Measurements from ENCODE around the gene H6PD. TPM values are rescaled to one million over a fixed set of nuclear protein-coding genes. Genes with fewer than 3 reads are reported as not detected.
"Not testable (repeated sequence)": the region's sequence is repeated elsewhere in the genome, so short reads cannot be mapped to it uniquely, and the experiment has no call there.

The H6PD gene
- total RNA-seq, 1 donor from 2014 or later: 23.9 TPM

DNA sequence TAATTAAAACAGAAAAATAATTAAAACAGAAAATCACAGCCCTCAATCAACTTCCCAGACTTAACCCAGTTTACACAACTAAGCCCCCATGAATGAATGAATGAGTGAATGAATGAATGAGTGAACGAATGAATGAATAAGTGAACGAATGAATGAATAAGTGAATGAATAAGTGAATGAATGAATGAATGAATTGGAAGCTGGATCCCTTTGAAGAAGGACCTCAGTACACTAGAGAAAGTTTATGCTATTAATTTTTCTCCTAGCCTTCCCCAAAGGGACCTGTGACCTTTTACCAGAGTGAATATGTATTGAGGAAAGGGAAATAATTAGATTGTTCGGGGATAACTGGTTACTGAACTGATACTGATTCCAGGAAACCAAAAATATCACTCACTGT is 63.7 kb downstream of the H6PD start:
- Mint-ChIP-seq H3K4me1 (peaks cover 5% of the 10 kb centered on the region), H3K27ac (ENCODE audit: unreplicated experiment) (no peak overlapping the region), H3K27me3 (ENCODE audit: low read depth) (peaks cover 14% of the 10 kb centered on the region), H3K9me3 (no peaks in the 10 kb centered on the region), H3K36me3 (ENCODE audit: low read depth) (no peaks in the 10 kb centered on the region), H3K4me3 (no peak overlapping the region)
- TF ChIP-seq, protein P1, sequence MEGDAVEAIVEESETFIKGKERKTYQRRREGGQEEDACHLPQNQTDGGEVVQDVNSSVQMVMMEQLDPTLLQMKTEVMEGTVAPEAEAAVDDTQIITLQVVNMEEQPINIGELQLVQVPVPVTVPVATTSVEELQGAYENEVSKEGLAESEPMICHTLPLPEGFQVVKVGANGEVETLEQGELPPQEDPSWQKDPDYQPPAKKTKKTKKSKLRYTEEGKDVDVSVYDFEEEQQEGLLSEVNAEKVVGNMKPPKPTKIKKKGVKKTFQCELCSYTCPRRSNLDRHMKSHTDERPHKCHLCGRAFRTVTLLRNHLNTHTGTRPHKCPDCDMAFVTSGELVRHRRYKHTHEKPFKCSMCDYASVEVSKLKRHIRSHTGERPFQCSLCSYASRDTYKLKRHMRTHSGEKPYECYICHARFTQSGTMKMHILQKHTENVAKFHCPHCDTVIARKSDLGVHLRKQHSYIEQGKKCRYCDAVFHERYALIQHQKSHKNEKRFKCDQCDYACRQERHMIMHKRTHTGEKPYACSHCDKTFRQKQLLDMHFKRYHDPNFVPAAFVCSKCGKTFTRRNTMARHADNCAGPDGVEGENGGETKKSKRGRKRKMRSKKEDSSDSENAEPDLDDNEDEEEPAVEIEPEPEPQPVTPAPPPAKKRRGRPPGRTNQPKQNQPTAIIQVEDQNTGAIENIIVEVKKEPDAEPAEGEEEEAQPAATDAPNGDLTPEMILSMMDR (conservative IDR thresholded peaks at IDR 0.05): no peak
- DNase-seq (ENCODE audit: low read depth, low spot score): no peak

DNA sequence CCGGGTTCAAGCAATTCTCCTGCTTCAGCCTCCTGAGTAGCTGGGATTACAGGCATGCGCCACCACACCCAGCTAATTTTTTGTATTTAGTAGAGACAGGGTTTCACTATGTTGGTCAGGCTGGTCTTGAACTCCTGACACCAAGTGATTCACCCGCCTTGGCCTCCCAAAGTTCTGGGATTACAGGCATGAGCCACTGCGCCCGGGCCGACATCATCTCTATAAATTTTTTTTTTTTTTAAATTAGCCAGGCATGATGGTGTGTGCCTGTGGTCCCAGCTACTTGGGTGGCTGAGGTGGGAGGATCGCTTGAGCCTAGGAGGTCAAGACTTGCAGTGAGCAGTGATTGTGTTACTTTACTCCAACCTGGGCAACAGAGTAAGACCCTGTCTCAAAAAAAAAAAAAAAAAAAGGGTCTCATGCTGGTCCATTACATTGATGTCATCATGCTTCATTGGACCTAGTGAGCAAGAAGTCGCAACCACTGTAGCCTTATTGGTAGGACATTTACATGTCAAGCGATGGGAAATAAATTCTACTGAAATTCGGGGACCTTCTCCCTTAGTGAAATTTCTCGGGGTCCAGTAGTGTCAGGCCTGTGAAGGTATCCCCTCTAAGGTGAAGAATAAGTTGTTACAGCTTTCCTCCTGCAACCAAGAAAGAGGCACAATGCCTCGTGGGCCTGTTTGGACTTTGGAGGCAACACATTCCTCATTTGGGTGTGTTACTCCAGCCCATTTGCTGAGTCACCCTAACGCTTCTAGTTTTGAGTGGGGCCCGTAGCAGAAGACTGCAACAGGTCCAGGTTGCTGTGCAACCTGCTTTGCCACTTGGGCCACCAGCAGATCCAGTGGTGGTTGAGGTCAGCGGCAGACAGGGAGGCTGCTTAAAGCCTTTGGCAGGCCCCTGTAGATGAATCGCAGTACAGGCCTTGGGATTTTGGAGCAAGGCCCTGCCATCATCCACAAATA is 65.3 kb downstream of the H6PD start:
- H3K36me3 Mint-ChIP-seq (ENCODE audit: low read depth); H3K4me1 Mint-ChIP-seq; H3K27ac Mint-ChIP-seq (ENCODE audit: unreplicated experiment); DNase-seq (ENCODE audit: low read depth, low spot score); H3K4me3 Mint-ChIP-seq; H3K9me3 Mint-ChIP-seq: not testable (repeated sequence)
- H3K27me3 Mint-ChIP-seq (ENCODE audit: low read depth): peaks cover 14% of the 10 kb centered on the region

DNA sequence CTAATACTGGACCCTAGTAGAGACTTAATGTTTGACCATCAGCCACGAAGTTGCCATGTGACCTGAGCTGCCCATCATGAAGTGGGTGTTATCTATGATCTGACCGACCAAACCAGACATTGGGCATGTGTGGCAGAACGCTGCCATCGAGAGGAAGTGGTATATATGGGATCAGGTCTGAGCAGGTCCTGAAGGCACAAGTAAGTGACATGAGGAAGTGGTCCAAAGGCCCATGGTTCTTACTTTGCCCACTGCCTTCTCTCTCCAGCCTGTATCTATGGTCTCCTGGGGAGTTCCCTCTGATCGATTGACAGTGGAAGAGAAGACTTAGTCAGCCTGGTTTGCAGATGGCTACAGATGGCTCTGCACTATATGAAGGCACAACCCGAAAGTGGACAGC is 66.0 kb downstream of the H6PD start:
- peak overlapping the region; percentile 38 for H3K27ac Mint-ChIP-seq (ENCODE audit: unreplicated experiment)
- peaks cover 7% of the 10 kb centered on the region for H3K27me3 Mint-ChIP-seq (ENCODE audit: low read depth)
- TF ChIP-seq, protein P1 (conservative IDR thresholded peaks at IDR 0.05): no peak
- peaks cover 5% of the 10 kb centered on the region for H3K4me1 Mint-ChIP-seq
- no peak overlapping the region for H3K4me3 Mint-ChIP-seq
- H3K36me3 Mint-ChIP-seq (ENCODE audit: low read depth): no peaks in the 10 kb centered on the region
- H3K9me3 Mint-ChIP-seq: no peaks in the 10 kb centered on the region
- DNase-seq (ENCODE audit: low read depth, low spot score): no peak

DNA sequence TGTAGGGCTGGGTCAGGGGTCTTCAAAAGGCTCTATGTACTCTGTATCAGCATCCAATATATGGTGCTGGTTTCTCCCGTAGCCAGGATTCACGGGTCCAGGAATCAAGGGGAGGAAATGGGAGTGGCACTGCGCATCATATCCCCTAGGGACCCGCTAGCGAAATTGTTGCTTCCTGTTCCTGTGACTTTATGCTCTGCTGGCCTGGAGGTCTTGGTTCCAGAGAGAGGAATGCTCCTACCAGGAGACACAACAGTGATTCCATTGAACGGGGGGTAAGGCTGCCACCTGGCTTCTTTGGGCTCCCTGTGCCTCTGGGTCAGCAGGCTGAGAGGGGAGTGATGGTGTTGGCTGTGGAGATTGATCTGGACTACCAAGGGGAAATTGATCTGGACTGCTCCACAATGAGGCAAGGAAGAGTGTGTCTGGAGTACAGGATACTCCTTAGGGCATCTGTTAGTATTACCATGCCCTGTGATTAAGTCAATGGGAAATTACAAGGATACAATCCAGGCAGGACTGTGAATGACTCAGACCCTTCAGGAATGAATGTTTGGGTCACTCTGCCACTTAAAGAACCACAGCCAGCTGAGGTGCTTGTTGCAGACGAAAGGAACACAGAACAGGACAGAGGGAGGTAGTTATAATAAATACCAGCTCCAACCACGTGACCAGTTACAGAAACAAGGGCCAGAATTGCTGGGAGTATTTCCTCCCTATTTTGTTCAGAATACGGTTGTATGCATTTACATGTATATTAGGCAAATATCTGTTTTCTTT is 68.4 kb downstream of the H6PD start:
- no peak for DNase-seq (ENCODE audit: low read depth, low spot score)

DNA sequence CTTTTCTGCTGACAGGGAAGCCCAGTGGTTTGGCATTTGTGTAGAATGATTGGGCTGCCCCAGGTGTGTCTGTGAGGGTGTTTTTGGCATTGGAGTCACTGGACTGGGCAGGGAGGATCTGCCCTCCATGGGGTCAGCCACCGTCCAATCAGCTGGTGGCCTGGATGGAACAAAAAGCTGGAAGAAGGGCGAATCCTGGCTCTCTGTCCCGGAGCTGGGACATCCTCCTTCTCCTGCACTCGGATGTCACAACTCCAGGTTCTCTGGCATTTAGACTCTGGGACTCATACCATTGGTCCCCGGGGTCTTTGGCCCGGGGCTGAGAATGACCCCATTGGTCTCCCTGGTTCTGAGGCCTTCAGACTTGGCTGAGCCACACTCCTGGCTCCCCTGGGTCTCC is 69.3 kb downstream of the H6PD start:
- Mint-ChIP-seq H3K36me3 (ENCODE audit: low read depth) (no peaks in the 10 kb centered on the region), H3K27me3 (ENCODE audit: low read depth) (no peaks in the 10 kb centered on the region), H3K9me3 (no peaks in the 10 kb centered on the region), H3K4me1 (peaks cover 5% of the 10 kb centered on the region), H3K27ac (ENCODE audit: unreplicated experiment) (no peak overlapping the region), H3K4me3 (no peak overlapping the region)
- TF ChIP-seq, protein P1 (conservative IDR thresholded peaks at IDR 0.05): no peak
- DNase-seq (ENCODE audit: low read depth, low spot score): no peak

More for the DNA sequence above, 68.4 kb downstream of the H6PD start:
- no peaks in the 10 kb centered on the region for H3K9me3 Mint-ChIP-seq
- H3K27ac Mint-ChIP-seq (ENCODE audit: unreplicated experiment): no peak overlapping the region
- H3K4me1 Mint-ChIP-seq: peaks cover 5% of the 10 kb centered on the region
- H3K27me3 Mint-ChIP-seq (ENCODE audit: low read depth): no peaks in the 10 kb centered on the region
- TF ChIP-seq, protein P1 (conservative IDR thresholded peaks at IDR 0.05): no peak
- H3K36me3 Mint-ChIP-seq (ENCODE audit: low read depth): no peaks in the 10 kb centered on the region
- H3K4me3 Mint-ChIP-seq: no peak overlapping the region
